ENCODE measurements around the gene TTC8.

DNA sequence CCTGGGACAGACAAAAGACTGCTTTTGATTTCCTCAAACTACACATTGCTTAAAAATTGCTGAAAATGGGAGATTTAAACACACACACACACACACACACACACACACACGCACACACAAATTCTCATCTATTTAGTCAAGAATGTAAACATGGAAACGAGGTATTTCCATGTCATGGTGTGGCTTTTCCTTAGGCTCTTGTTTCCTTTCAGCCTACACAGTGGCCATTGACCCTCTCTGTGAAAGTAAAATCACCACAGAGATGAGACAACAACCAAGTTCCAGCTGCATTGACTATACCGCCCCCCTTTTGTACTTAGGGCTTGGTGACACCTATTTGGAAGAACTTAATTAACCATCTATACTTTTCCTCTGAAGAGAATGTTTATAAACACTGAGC, 41.9 kb downstream of the TTC8 start:
- TF ChIP-seq, protein P1, sequence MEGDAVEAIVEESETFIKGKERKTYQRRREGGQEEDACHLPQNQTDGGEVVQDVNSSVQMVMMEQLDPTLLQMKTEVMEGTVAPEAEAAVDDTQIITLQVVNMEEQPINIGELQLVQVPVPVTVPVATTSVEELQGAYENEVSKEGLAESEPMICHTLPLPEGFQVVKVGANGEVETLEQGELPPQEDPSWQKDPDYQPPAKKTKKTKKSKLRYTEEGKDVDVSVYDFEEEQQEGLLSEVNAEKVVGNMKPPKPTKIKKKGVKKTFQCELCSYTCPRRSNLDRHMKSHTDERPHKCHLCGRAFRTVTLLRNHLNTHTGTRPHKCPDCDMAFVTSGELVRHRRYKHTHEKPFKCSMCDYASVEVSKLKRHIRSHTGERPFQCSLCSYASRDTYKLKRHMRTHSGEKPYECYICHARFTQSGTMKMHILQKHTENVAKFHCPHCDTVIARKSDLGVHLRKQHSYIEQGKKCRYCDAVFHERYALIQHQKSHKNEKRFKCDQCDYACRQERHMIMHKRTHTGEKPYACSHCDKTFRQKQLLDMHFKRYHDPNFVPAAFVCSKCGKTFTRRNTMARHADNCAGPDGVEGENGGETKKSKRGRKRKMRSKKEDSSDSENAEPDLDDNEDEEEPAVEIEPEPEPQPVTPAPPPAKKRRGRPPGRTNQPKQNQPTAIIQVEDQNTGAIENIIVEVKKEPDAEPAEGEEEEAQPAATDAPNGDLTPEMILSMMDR (conservative IDR thresholded peaks at IDR 0.05 in 1 of 2, IDR thresholded peaks at IDR 0.05 in 1 of 2; ENCODE audit: extremely low read depth in 1 of 2, insufficient read depth in 1 of 2, low read depth in 1 of 2, low read length in 2 of 2) = no peak
- no peak for TF ChIP-seq EZH2 (IDR thresholded peaks at IDR 0.05; ENCODE audit: borderline replicate concordance, low read length)
